ENCODE measurements around the gene SERPINB1. TPM values are rescaled to one million over a fixed set of nuclear protein-coding genes. Genes with fewer than 3 reads are reported as not detected.

The SERPINB1 gene
- total and polyA plus RNA-seq, 9 of the 15 experiments (the other 6 are each of a cell fraction or from before 2014, with no cell fraction given): 33.9 to 108 (median 63.8) TPM

DNA sequence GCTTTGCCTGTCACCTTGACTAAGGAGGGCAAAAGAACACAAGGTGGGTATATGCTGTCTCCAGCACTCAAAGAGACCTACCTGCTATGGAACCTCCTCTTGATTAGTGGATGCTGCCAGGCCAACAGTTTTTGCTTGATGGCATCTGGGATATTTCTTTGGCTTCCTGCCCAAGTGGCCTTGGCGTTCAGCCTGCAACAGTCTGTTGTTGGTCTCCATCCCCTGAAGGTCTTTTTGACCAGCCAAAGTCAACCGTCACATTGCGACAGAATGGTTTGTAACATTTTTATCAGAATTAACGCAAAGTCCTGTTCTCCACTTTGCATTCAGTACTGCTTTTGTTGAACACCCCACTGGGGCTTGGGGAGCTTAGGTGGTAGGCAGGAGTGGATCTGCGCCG lies 37.1 kb downstream of the SERPINB1 start:
- Histone ChIP-seq H3K9ac (ENCODE audit: insufficient read depth in 1 of 2, low read depth in 2 of 2, low read length in 2 of 2) (no peak overlapping the region), H3K27me3 (ENCODE audit: control insufficient read depth in 2 of 2, insufficient read depth in 2 of 2, low read length in 2 of 2) (no peaks in the 10 kb centered on the region), H3K4me3 (no peak overlapping the region), H3K79me2 (ENCODE audit: control insufficient read depth, insufficient read depth, low read length) (no peaks in the 10 kb centered on the region), H3K9me3 (replicated peaks; ENCODE audit: control insufficient read depth, insufficient read depth, low read depth, low read length) (no peaks in the 10 kb centered on the region), H3K9me1 (ENCODE audit: control insufficient read depth, insufficient read depth, low read length) (no peaks in the 10 kb centered on the region), H3K36me3 (ENCODE audit: control insufficient read depth, insufficient read depth, low read length) (no peaks in the 10 kb centered on the region), H3K27ac (ENCODE audit: extremely low read depth, low read depth, low read length) (no peak overlapping the region), H3K4me2 (ENCODE audit: insufficient read depth, low read length) (no peak overlapping the region), H3K4me1 (replicated peaks in 1 of 2; ENCODE audit: control insufficient read depth in 2 of 2, insufficient read depth in 2 of 2, low read length in 2 of 2) (peaks cover 7 to 15% of the 10 kb centered on the region in 2 experiments; a peak in 4 of 5 replicates), H2AFZ (ENCODE audit: low read depth, low read length) (no peak overlapping the region), H4K20me1 (replicated peaks; ENCODE audit: control insufficient read depth, insufficient read depth, low read length) (no peaks in the 10 kb centered on the region)
- DNase-seq (ENCODE audit: extremely low read depth in 1 of 4, low spot score in 3 of 4): no peak
- ChIA-PET POLR2A (interaction anchor here (1.0 to 2.3 kb wide), 3 partner anchors 13 to 37 kb away, joined by 3 to 8 read pairs (median 5); partner anchors contain the start of gene SERPINB1), CTCF (ENCODE audit: low intra/inter-chr PET ratio) (no interaction called here)
- intact Hi-C loops (cut with micrococcal nuclease): no loop called here
- ATAC-seq: no peak
- TF ChIP-seq NFIC (IDR thresholded peaks at IDR 0.05): 0 out of 2 replicates have a peak, but pooled peaks have one; percentile 26
- TF ChIP-seq FOXJ3 (CRISPR knock-in tag; IDR thresholded peaks at IDR 0.05): no peak
- TF ChIP-seq RERE (CRISPR knock-in tag; IDR thresholded peaks at IDR 0.05; ENCODE audit: borderline replicate concordance): no peak
- TF ChIP-seq, protein P1, sequence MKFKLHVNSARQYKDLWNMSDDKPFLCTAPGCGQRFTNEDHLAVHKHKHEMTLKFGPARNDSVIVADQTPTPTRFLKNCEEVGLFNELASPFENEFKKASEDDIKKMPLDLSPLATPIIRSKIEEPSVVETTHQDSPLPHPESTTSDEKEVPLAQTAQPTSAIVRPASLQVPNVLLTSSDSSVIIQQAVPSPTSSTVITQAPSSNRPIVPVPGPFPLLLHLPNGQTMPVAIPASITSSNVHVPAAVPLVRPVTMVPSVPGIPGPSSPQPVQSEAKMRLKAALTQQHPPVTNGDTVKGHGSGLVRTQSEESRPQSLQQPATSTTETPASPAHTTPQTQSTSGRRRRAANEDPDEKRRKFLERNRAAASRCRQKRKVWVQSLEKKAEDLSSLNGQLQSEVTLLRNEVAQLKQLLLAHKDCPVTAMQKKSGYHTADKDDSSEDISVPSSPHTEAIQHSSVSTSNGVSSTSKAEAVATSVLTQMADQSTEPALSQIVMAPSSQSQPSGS (CRISPR knock-in tag; IDR thresholded peaks at IDR 0.05): no peak
- no peak for TF ChIP-seq PRPF4 (IDR thresholded peaks at IDR 0.05; ENCODE audit: insufficient read depth, low read depth, low read length, poor library complexity, severe bottlenecking)
- TF ChIP-seq TAF1 (IDR thresholded peaks at IDR 0.05; ENCODE audit: control insufficient read depth, extremely low read depth, insufficient read depth, low read length, severe bottlenecking): no peak
- no TSS peak for BruUV-seq (replicated peaks)
- in situ Hi-C loops (cut with MboI): no loop called here
- 39% methylated on average over 6 of the region's 6 CpGs for WGBS (ENCODE audit: insufficient coverage, low coverage, missing lambda C conversion rate)
- FAIRE-seq: no peak
